Calu3 (cell line): Measurements from ENCODE around the gene ILF2. TPM values are rescaled to one million over a fixed set of nuclear protein-coding genes. Genes with fewer than 3 reads are reported as not detected.
A peak's percentile ranks its signal among the peaks of the same experiment; 100 is the strongest.

ENCODE experiments used
- BruUV-seq: library from RNA; stranded (reverse); fragments of 400-500 nt; replicated peaks from 2 replicates; lab custom pipeline; 2021; lab: Mats Ljungman, UMichigan
- CTCF ChIA-PET: fragments of 300-600 bp; sonication (Branson Sonifier 250); formaldehyde crosslinking; loops from one replicate; lab custom pipeline; 2022; ENCODE audit warnings: antibody characterized with exemption; lab: Charles Lee
- DNase-seq: peaks from one replicate; pipeline ENCODE4 v3.0.0; 2022
- H3K27ac Mint-ChIP-seq: one replicate; pipeline ENCODE4 v1.8.0; 2022; ENCODE audit warnings: mixed read lengths; ENCODE audit not compliant: unreplicated experiment
- H3K27me3 Mint-ChIP-seq: one replicate; pipeline ENCODE4 v1.8.0; 2022; ENCODE audit warnings: mixed read lengths; ENCODE audit not compliant: unreplicated experiment
- H3K36me3 Mint-ChIP-seq: one replicate; pipeline ENCODE4 v1.8.0; 2022; ENCODE audit warnings: mild to moderate bottlenecking, moderate library complexity, mixed read lengths; ENCODE audit not compliant: insufficient read depth, unreplicated experiment
- H3K4me1 Mint-ChIP-seq: one replicate; pipeline ENCODE4 v1.8.0; 2022; ENCODE audit warnings: mild to moderate bottlenecking, low read depth, mixed read lengths; ENCODE audit not compliant: unreplicated experiment
- H3K4me3 Mint-ChIP-seq: one replicate; pipeline ENCODE4 v1.8.0; 2022; ENCODE audit warnings: mild to moderate bottlenecking, low read depth, moderate library complexity, mixed read lengths; ENCODE audit not compliant: unreplicated experiment
- H3K9me3 Mint-ChIP-seq: one replicate; pipeline ENCODE4 v1.8.0; 2022; ENCODE audit warnings: low read depth, mixed read lengths; ENCODE audit not compliant: unreplicated experiment
- CTCF ChIP-seq: fragments of 200-600 bp; IDR thresholded peaks from one replicate; pipeline ENCODE4 v1.8.0; 2022; ENCODE audit warnings: antibody characterized with exemption; ENCODE audit not compliant: unreplicated experiment
- intact Hi-C: fragments of 100-400 bp; cut with micrococcal nuclease; formaldehyde crosslinking; loops from one replicate; pipeline ENCODE4 v1.10.0; 2022; ENCODE audit not compliant: unreplicated experiment
- total RNA-seq: library from RNA; stranded (reverse); gene quantifications from 2 replicates; pipeline ENCODE4 v1.2.3, GENCODE V29; 2022

Gene ILF2
- total RNA-seq, 1 experiment from 2014 or later: 292 TPM

GRCh38 chr1:153662269-153662668 lies 8.5 kb downstream of the ILF2 start:
- CTCF ChIA-PET: no interaction called here
- H3K27me3 Mint-ChIP-seq: no peaks in the 10 kb centered on the region
- no peak overlapping the region for H3K27ac Mint-ChIP-seq
- no peak for DNase-seq
- H3K4me1 Mint-ChIP-seq: peaks cover 8% of the 10 kb centered on the region
- peaks cover 77% of the 10 kb centered on the region for H3K36me3 Mint-ChIP-seq
- H3K4me3 Mint-ChIP-seq: no peak overlapping the region
- no peaks in the 10 kb centered on the region for H3K9me3 Mint-ChIP-seq
- no peak for TF ChIP-seq CTCF
- intact Hi-C loops: no loop called here
- BruUV-seq: TSS peak; percentile 34

- TSS peak; percentile 3 for BruUV-seq
- H3K27ac Mint-ChIP-seq: no peak overlapping the region
- peaks cover 72% of the 10 kb centered on the region for H3K36me3 Mint-ChIP-seq
- DNase-seq: no peak
- no peaks in the 10 kb centered on the region for H3K27me3 Mint-ChIP-seq
- H3K9me3 Mint-ChIP-seq: no peaks in the 10 kb centered on the region
- intact Hi-C loops: no loop called here
- CTCF ChIA-PET: no interaction called here
- no peak for TF ChIP-seq CTCF
- peaks cover 8% of the 10 kb centered on the region for H3K4me1 Mint-ChIP-seq
- H3K4me3 Mint-ChIP-seq: no peak overlapping the region
These were observed 9.6 kb downstream of the ILF2 start for GRCh38 chr1:153661111-153661708.

- no peaks in the 10 kb centered on the region for H3K27me3 Mint-ChIP-seq
- no peak for DNase-seq
- CTCF ChIA-PET: interaction anchor here (0.5 to 1.0 kb wide), 6 partner anchors 21 to 1722 kb away, joined by 3 to 5 read pairs (median 4); partner anchors contain the start of genes S100A13 and S100A16
- no peak for TF ChIP-seq CTCF
- peak overlapping the region; percentile 96 for H3K4me3 Mint-ChIP-seq
- H3K9me3 Mint-ChIP-seq: no peaks in the 10 kb centered on the region
- peaks cover 56% of the 10 kb centered on the region for H3K36me3 Mint-ChIP-seq
- BruUV-seq: no TSS peak
- intact Hi-C loops: no loop called here
- no peak overlapping the region for H3K27ac Mint-ChIP-seq
- peaks cover 8% of the 10 kb centered on the region for H3K4me1 Mint-ChIP-seq
These were observed 11.1 kb downstream of the ILF2 start for GRCh38 chr1:153659656-153660055.

- no peaks in the 10 kb centered on the region for H3K9me3 Mint-ChIP-seq
- peaks cover 8% of the 10 kb centered on the region for H3K4me1 Mint-ChIP-seq
- H3K4me3 Mint-ChIP-seq: peak overlapping the region; percentile 96
- intact Hi-C loops: no loop called here
- TSS peak; percentile 73 for BruUV-seq
- H3K27ac Mint-ChIP-seq: peak overlapping the region; percentile 76
- H3K36me3 Mint-ChIP-seq: peaks cover 51% of the 10 kb centered on the region
- no peaks in the 10 kb centered on the region for H3K27me3 Mint-ChIP-seq
- no peak for TF ChIP-seq CTCF
- DNase-seq: no peak
- CTCF ChIA-PET: interaction anchor here (0.5 to 1.0 kb wide), 5 partner anchors 21 to 119 kb away, joined by 3 to 5 read pairs (median 4); partner anchors contain the start of genes S100A13 and S100A16
These were observed 11.6 kb downstream of the ILF2 start for GRCh38 chr1:153659175-153659534.
